Measurements from ENCODE around the gene CFAP20DC.

DNA sequence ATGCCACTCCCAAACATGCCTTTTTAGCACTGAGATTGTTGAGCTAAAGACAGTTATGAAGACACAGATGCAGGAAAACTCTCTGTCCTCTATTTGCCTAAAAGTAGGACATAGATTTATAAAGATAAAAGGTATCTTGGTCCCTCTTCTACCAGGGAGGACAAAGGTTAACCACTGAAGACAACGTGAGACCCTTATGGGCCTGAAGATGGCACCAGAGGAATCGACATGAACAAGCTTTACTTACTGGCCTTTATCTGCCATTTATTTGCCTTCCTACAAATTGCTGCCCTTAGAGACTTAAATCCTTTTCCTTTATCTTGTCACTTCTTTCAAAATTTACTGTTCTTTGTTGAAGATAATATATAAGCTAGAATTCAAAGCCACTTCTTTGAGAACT is 273.6 kb downstream of the CFAP20DC start:
- TF ChIP-seq SUZ12 (IDR thresholded peaks at IDR 0.05; ENCODE audit: low read length) (no peak), SIN3A (conservative IDR thresholded peaks at IDR 0.05 in 1 of 2, IDR thresholded peaks at IDR 0.05 in 1 of 2; ENCODE audit: low read depth in 1 of 2, low read length in 2 of 2) (no peak), GABPA (IDR thresholded peaks at IDR 0.05; ENCODE audit: borderline replicate concordance, insufficient read depth, low read length) (no peak), POLR2A (IDR thresholded peaks at IDR 0.05; ENCODE audit: control extremely low read depth in 1 of 2, low read depth in 2 of 2, low read length in 2 of 2) (no peak), POLR2AphosphoS5 (IDR thresholded peaks at IDR 0.05; ENCODE audit: low read depth, low read length) (no peak), EZH2 (IDR thresholded peaks at IDR 0.05; ENCODE audit: low read depth, low read length, severe bottlenecking) (no peak), JUND (IDR thresholded peaks at IDR 0.05; ENCODE audit: low read length) (no peak)
- TF ChIP-seq, protein P1, sequence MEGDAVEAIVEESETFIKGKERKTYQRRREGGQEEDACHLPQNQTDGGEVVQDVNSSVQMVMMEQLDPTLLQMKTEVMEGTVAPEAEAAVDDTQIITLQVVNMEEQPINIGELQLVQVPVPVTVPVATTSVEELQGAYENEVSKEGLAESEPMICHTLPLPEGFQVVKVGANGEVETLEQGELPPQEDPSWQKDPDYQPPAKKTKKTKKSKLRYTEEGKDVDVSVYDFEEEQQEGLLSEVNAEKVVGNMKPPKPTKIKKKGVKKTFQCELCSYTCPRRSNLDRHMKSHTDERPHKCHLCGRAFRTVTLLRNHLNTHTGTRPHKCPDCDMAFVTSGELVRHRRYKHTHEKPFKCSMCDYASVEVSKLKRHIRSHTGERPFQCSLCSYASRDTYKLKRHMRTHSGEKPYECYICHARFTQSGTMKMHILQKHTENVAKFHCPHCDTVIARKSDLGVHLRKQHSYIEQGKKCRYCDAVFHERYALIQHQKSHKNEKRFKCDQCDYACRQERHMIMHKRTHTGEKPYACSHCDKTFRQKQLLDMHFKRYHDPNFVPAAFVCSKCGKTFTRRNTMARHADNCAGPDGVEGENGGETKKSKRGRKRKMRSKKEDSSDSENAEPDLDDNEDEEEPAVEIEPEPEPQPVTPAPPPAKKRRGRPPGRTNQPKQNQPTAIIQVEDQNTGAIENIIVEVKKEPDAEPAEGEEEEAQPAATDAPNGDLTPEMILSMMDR (IDR thresholded peaks at IDR 0.05; ENCODE audit: control extremely low read depth in 1 of 3, insufficient read depth in 1 of 3, low read depth in 1 of 3, low read length in 3 of 3), result peak in 1 of 3 experiments; percentile 47; a peak in 2 of 4 replicates

All from H1 (cell line).